Naive thymus-derived CD4-positive, alpha-beta T cell (primary cell): Measurements from ENCODE around the gene PARVA. TPM values are rescaled to one million over a fixed set of nuclear protein-coding genes. Genes with fewer than 3 reads are reported as not detected.

Source experiments
- ATAC-seq: fragments of 150-1000 bp; cut with Tn5 transposase; 2 replicates; pipeline ENCODE4 v1.10.0; 2021; ENCODE audit warnings: mild to moderate bottlenecking, moderate library complexity
- CTCF ChIA-PET: fragments of 350-600 bp; sonication (Branson Sonifier 250); formaldehyde crosslinking; loops from one replicate; lab custom pipeline; 2021; ENCODE audit warnings: antibody characterized with exemption; lab: Charles Lee
- POLR2A ChIA-PET: fragments of 350-600 bp; sonication (Branson Sonifier 250); formaldehyde crosslinking; loops from one replicate; lab custom pipeline; 2021; ENCODE audit warnings: antibody characterized with exemption, inconsistent platforms; lab: Charles Lee
- DNase-seq, 9 donors: peaks; one replicate each; pipeline versions ENCODE4 v3.0.0 to v3.0.0-alpha.2; 2020 to 2022; ENCODE audit warnings: mixed read lengths in 1 of 9
- H3K27ac ChIP-seq: one replicate; pipeline ENCODE4 v1.7.0; 2013; ENCODE audit warnings: mild to moderate bottlenecking, low read depth, low read length, moderate library complexity
- H3K27me3 ChIP-seq, 2 donors: one replicate each; pipeline ENCODE4 v1.7.0; 2013; ENCODE audit warnings: low read length in 2 of 2, mild to moderate bottlenecking in 2 of 2, moderate library complexity in 2 of 2; ENCODE audit not compliant: control insufficient read depth in 2 of 2, insufficient read depth in 2 of 2
- H3K36me3 ChIP-seq, 3 experiments: 1 replicate in 2 of 3; 2 replicates in 1 of 3; pipeline ENCODE4 v1.7.0; 2013; ENCODE audit warnings: low read length in 3 of 3, mild to moderate bottlenecking in 3 of 3, moderate library complexity in 1 of 3; ENCODE audit not compliant: insufficient read depth in 3 of 3, control insufficient read depth in 2 of 3
- H3K4me1 ChIP-seq, 2 donors: one replicate each; pipeline ENCODE4 v1.7.0; 2013; ENCODE audit warnings: low read length in 2 of 2, mild to moderate bottlenecking in 2 of 2, moderate library complexity in 1 of 2; ENCODE audit not compliant: control insufficient read depth in 2 of 2, insufficient read depth in 2 of 2
- H3K4me3 ChIP-seq: 2 replicates; pipeline ENCODE4 v1.7.0; 2013; ENCODE audit warnings: mild to moderate bottlenecking, low read length
- H3K9me3 ChIP-seq, 3 experiments: 1 replicate in 2 of 3; 2 replicates in 1 of 3; pipeline ENCODE4 v1.7.0; 2013; ENCODE audit warnings: low read length in 3 of 3; ENCODE audit not compliant: control insufficient read depth in 2 of 3
- H3K27ac Mint-ChIP-seq, 9 donors: one replicate each; pipeline ENCODE4 v1.8.0; 2020 to 2022; ENCODE audit warnings: mixed read lengths in 9 of 9, mild to moderate bottlenecking in 8 of 9, moderate library complexity in 5 of 9, inconsistent platforms in 2 of 9
- H3K27me3 Mint-ChIP-seq, 5 donors: one replicate each; pipeline ENCODE4 v1.8.0; 2021 to 2022; ENCODE audit warnings: mixed read lengths in 5 of 5, mild to moderate bottlenecking in 1 of 5
- H3K36me3 Mint-ChIP-seq, 5 donors: one replicate each; pipeline ENCODE4 v1.8.0; 2020 to 2022; ENCODE audit warnings: mixed read lengths in 5 of 5, mild to moderate bottlenecking in 3 of 5, inconsistent platforms in 1 of 5
- H3K4me1 Mint-ChIP-seq, 7 donors: one replicate each; pipeline ENCODE4 v1.8.0; 2020 to 2022; ENCODE audit warnings: mixed read lengths in 7 of 7, mild to moderate bottlenecking in 3 of 7, inconsistent platforms in 1 of 7
- H3K4me3 Mint-ChIP-seq, 10 donors: one replicate each; pipeline ENCODE4 v1.8.0; 2020 to 2022; ENCODE audit warnings: mild to moderate bottlenecking in 10 of 10, mixed read lengths in 10 of 10, moderate library complexity in 6 of 10, inconsistent platforms in 2 of 10
- H3K9me3 Mint-ChIP-seq, 11 donors: one replicate each; pipeline ENCODE4 v1.8.0; 2020 to 2022; ENCODE audit warnings: mixed read lengths in 11 of 11, mild to moderate bottlenecking in 4 of 11, inconsistent platforms in 1 of 11, moderate library complexity in 1 of 11
- intact Hi-C, 2 donors: fragments of 100-400 bp; cut with micrococcal nuclease; formaldehyde crosslinking; loops; one replicate each; pipeline ENCODE4 v1.15.1; 2023
- polyA plus RNA-seq, 2 donors: library from polyadenylated mRNA; unstranded; fragments of 300-500 nt; fragmentation: Illumina TruSeq; gene quantifications; one replicate each; pipeline ENCODE4 v1.2.3, GENCODE V29; 2021
- total RNA-seq, 6 experiments: library from RNA in 5 of 6; stranded (reverse) in 5 of 6; gene quantifications; 1 replicate in 5 of 6; 2 replicates in 1 of 6; pipeline ENCODE4 v1.2.3 and lab custom pipeline; 2021 to 2026

Gene PARVA
- total and polyA plus RNA-seq, 7 experiments from 2014 or later, result 0.07 to 0.97 (median 0.69) TPM

DNA sequence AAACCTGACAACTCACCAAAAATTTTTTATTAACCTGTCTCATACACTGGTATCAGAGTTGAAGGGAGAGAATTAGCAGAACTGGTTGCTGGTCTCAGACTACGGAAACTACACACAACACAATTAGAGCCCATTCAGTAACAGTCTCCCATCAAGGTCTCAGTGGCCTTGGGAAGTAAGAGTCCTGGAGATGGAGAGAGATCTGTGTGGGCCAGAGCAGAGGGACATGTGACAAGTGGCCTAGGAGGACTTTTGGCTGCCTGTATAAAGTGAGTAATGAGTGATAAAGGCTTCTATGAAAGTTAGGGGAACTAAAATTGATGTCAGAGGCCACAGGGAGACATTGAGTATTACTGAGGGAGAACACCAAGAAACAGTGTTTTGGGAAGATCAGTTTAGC lies 58.9 kb downstream of the PARVA start:
- Mint-ChIP-seq H3K9me3 (peaks cover 0 to 6% (median 0%) of the 10 kb centered on the region in 11 donors), H3K27me3 (peaks cover 0 to 16% (median 9%) of the 10 kb centered on the region in 5 donors), H3K36me3 (no peaks in the 10 kb centered on the region), H3K27ac (no peak overlapping the region), H3K4me1 (peaks cover 0 to 6% (median 0%) of the 10 kb centered on the region in 7 donors), H3K4me3 (no peak overlapping the region)
- H3K36me3 ChIP-seq, result no peaks in the 10 kb centered on the region
- no peak overlapping the region for H3K4me3 ChIP-seq
- H3K27me3 ChIP-seq, result no peaks in the 10 kb centered on the region
- no peaks in the 10 kb centered on the region for H3K9me3 ChIP-seq
- ChIA-PET POLR2A (no interaction called here), CTCF (no interaction called here)
- no peak overlapping the region for H3K27ac ChIP-seq
- H3K4me1 ChIP-seq, result no peaks in the 10 kb centered on the region
- intact Hi-C loops, result no loop called here
- DNase-seq (no peak), ATAC-seq (no peak)

DNA sequence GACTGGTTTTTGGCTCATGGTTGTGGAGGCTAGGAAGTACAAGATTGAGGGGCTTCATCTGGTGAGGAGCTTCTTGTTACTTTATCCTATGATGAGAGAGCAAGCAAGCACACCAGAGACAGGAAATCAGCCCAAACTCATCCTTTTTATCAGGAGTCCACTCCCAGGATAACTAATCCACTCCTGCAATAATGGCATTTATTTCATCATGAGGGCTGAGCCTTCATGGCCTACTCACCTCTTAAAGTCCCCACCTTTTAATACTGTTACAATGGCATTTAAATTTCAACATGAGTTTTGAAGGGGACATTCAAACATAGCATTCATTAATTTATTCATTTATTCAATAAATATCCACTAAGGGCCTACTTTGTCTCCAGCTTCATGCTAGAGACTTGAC lies 60.9 kb downstream of the PARVA start:
- Mint-ChIP-seq H3K36me3 (no peaks in the 10 kb centered on the region), H3K27ac (no peak overlapping the region), H3K4me3 (no peak overlapping the region), H3K27me3 (peaks cover 0 to 16% (median 9%) of the 10 kb centered on the region in 5 donors), H3K4me1 (peaks cover 0 to 6% (median 0%) of the 10 kb centered on the region in 7 donors), H3K9me3 (peaks cover 0 to 6% (median 0%) of the 10 kb centered on the region in 11 donors)
- intact Hi-C loops, result no loop called here
- Histone ChIP-seq H3K4me3 (no peak overlapping the region), H3K27me3 (no peaks in the 10 kb centered on the region), H3K36me3 (no peaks in the 10 kb centered on the region), H3K4me1 (no peaks in the 10 kb centered on the region), H3K9me3 (no peaks in the 10 kb centered on the region), H3K27ac (no peak overlapping the region)
- no peak for ATAC-seq
- DNase-seq, result no peak
- ChIA-PET CTCF (no interaction called here), POLR2A (no interaction called here)

DNA sequence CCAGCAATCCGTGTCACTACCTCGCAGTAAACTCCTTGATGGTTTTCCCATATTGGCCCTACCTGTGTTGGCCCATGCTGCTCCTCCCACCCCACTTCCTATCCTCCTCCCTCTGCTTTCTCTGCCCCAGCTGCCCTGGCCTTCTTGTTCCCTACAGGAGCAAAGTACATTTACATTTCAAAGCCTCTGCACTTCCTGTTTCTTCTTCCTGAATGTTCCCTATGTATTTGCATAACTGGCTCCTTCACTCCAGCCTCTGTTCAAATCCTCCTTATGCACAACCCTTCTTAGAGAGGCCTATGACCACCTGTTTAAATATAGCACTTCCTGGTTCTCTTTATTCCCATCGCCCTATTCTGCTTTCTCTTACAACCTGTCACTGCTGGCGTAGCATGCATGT lies 62.2 kb downstream of the PARVA start:
- intact Hi-C loops, result no loop called here
- Histone ChIP-seq H3K27me3 (no peaks in the 10 kb centered on the region), H3K4me3 (no peak overlapping the region), H3K27ac (no peak overlapping the region), H3K4me1 (no peaks in the 10 kb centered on the region), H3K9me3 (no peaks in the 10 kb centered on the region), H3K36me3 (no peaks in the 10 kb centered on the region)
- Mint-ChIP-seq H3K27ac (no peak overlapping the region), H3K4me3 (no peak overlapping the region), H3K4me1 (peaks cover 0 to 6% (median 0%) of the 10 kb centered on the region in 7 donors), H3K36me3 (peaks cover 0 to 1% (median 0%) of the 10 kb centered on the region in 5 donors), H3K9me3 (peaks cover 0 to 6% (median 0%) of the 10 kb centered on the region in 11 donors), H3K27me3 (peaks cover 0 to 12% (median 9%) of the 10 kb centered on the region in 5 donors)
- ChIA-PET POLR2A (no interaction called here), CTCF (no interaction called here)
- ATAC-seq (no peak), DNase-seq (no peak)

DNA sequence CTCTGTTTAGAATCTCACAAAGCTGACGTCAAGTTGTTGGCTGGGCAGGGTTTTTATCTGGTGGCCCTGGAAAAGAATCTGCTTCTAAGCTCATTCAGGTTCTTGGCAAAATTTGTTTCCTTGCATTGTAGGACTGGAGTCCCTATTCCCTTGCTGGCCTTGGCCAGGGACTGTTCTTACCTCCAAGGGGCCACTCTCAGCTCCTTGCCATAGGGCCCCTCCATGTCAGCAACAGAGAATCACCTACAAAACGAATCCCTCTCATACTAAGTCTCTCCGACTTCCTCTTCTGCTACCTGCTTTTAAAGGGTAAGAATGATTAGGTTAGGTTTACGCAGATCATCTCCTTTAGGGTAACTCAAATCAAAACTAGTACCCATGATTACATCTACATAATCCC lies 63.2 kb downstream of the PARVA start:
- intact Hi-C loops, result no loop called here
- Histone ChIP-seq H3K27me3 (no peaks in the 10 kb centered on the region), H3K4me3 (no peak overlapping the region), H3K9me3 (no peaks in the 10 kb centered on the region), H3K36me3 (no peaks in the 10 kb centered on the region), H3K27ac (no peak overlapping the region), H3K4me1 (no peaks in the 10 kb centered on the region)
- peaks cover 0 to 6% (median 0%) of the 10 kb centered on the region in 11 donors for H3K9me3 Mint-ChIP-seq
- DNase-seq (no peak), ATAC-seq (no peak)
- ChIA-PET POLR2A (no interaction called here), CTCF (no interaction called here)
- H3K4me3 Mint-ChIP-seq, result no peak overlapping the region
- H3K4me1 Mint-ChIP-seq, result peaks cover 0 to 6% (median 0%) of the 10 kb centered on the region in 7 donors
- H3K36me3 Mint-ChIP-seq, result peaks cover 0 to 3% (median 0%) of the 10 kb centered on the region in 5 donors
- H3K27ac Mint-ChIP-seq, result no peak overlapping the region
- peaks cover 0 to 10% (median 5%) of the 10 kb centered on the region in 5 donors for H3K27me3 Mint-ChIP-seq

GRCh38 chr11:12441231-12441861 lies 64.0 kb downstream of the PARVA start:
- H3K4me1 Mint-ChIP-seq, result peaks cover 0 to 6% (median 0%) of the 10 kb centered on the region in 7 donors
- Histone ChIP-seq H3K9me3 (no peaks in the 10 kb centered on the region), H3K27ac (no peak overlapping the region), H3K4me3 (no peak overlapping the region), H3K4me1 (no peaks in the 10 kb centered on the region), H3K36me3 (no peaks in the 10 kb centered on the region), H3K27me3 (no peaks in the 10 kb centered on the region)
- H3K4me3 Mint-ChIP-seq, result no peak overlapping the region
- DNase-seq, result no peak
- H3K36me3 Mint-ChIP-seq, result peaks cover 0 to 3% (median 0%) of the 10 kb centered on the region in 5 donors
- H3K9me3 Mint-ChIP-seq, result peaks cover 0 to 6% (median 0%) of the 10 kb centered on the region in 11 donors
- no peak overlapping the region for H3K27ac Mint-ChIP-seq
- ATAC-seq, result no peak
- ChIA-PET POLR2A (no interaction called here), CTCF (interaction anchor here (0.6 kb wide), 1 partner anchor 11 kb away, joined by 3 read pairs; no protein-coding TSS in a partner anchor)
- H3K27me3 Mint-ChIP-seq, result peaks cover 0 to 8% (median 3%) of the 10 kb centered on the region in 5 donors
- intact Hi-C loops, result no loop called here

- H3K4me1 Mint-ChIP-seq, result peaks cover 0 to 4% (median 0%) of the 10 kb centered on the region in 7 donors
- no peak overlapping the region for H3K27ac Mint-ChIP-seq
- peaks cover 1 to 11% (median 4%) of the 10 kb centered on the region in 5 donors for H3K27me3 Mint-ChIP-seq
- Histone ChIP-seq H3K27me3 (no peaks in the 10 kb centered on the region), H3K27ac (no peak overlapping the region), H3K4me1 (no peaks in the 10 kb centered on the region), H3K9me3 (no peaks in the 10 kb centered on the region), H3K4me3 (no peak overlapping the region), H3K36me3 (no peaks in the 10 kb centered on the region)
- ATAC-seq (no peak), DNase-seq (no peak)
- H3K36me3 Mint-ChIP-seq, result peaks cover 0 to 3% (median 0%) of the 10 kb centered on the region in 5 donors
- H3K4me3 Mint-ChIP-seq, result no peak overlapping the region
- POLR2A ChIA-PET, result no interaction called here
- intact Hi-C loops, result no loop called here
- peaks cover 0 to 6% (median 0%) of the 10 kb centered on the region in 11 donors for H3K9me3 Mint-ChIP-seq
- CTCF ChIA-PET, result no interaction called here
Measured at GRCh38 chr11:12444601-12445000, 67.2 kb downstream of the PARVA start.

- no peaks in the 10 kb centered on the region for H3K9me3 ChIP-seq
- intact Hi-C loops, result no loop called here
- H3K27ac ChIP-seq, result no peak overlapping the region
- Mint-ChIP-seq H3K4me3 (no peak overlapping the region), H3K27me3 (peaks cover 0 to 13% (median 7%) of the 10 kb centered on the region in 5 donors), H3K36me3 (peaks cover 0 to 3% (median 0%) of the 10 kb centered on the region in 5 donors), H3K9me3 (peaks cover 0 to 2% (median 0%) of the 10 kb centered on the region in 11 donors), H3K4me1 (peaks cover 0 to under 1% (median 0%) of the 10 kb centered on the region in 7 donors), H3K27ac (no peak overlapping the region)
- H3K4me1 ChIP-seq, result no peaks in the 10 kb centered on the region
- no peak overlapping the region for H3K4me3 ChIP-seq
- ChIA-PET CTCF (no interaction called here), POLR2A (no interaction called here)
- H3K27me3 ChIP-seq, result no peaks in the 10 kb centered on the region
- H3K36me3 ChIP-seq, result no peaks in the 10 kb centered on the region
- ATAC-seq, result no peak
- no peak for DNase-seq
Measured at GRCh38 chr11:12445001-12445400, 67.6 kb downstream of the PARVA start.
